ENCODE results near the gene S100A12. TPM values are rescaled to one million over a fixed set of nuclear protein-coding genes. Genes with fewer than 3 reads are reported as not detected.

The S100A12 gene
- total and polyA plus RNA-seq, 10 donors = 126 to 1,354 (median 265) TPM

DNA sequence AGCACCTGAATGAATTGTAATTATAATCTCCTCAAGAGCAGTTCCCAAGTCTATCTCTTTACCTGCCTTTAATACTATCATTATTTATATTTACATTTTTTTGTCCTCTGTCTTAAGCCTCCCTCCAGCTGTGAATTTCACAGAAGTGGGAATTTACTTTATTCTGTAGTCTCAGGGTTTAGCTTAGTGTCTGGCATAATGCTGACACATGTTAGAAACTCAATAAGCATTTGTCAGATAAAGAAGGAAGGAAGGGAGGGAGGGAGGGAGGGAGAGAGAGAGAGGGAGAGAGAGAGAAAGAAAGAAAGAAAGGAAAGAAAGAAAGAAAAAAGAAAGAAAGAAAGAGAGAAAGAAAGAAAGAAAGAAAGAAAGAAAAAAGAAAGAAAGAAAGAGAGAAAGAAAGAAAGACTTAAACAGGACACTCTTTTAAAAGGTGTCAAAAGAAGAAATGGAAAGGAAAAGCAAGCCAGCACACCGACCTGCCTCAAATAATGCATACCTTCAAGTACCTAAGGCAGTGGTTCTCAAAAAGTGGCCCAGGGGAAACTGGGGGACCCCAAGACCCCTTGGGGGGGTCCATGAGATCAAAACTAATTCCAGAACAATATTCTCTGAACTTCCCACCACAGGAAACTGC is 25.0 kb downstream of the S100A12 start:
- TF ChIP-seq POLR2A (IDR thresholded peaks at IDR 0.05) (no peak), POLR2AphosphoS5 (IDR thresholded peaks at IDR 0.05) (no peak)
- TF ChIP-seq, protein P1, sequence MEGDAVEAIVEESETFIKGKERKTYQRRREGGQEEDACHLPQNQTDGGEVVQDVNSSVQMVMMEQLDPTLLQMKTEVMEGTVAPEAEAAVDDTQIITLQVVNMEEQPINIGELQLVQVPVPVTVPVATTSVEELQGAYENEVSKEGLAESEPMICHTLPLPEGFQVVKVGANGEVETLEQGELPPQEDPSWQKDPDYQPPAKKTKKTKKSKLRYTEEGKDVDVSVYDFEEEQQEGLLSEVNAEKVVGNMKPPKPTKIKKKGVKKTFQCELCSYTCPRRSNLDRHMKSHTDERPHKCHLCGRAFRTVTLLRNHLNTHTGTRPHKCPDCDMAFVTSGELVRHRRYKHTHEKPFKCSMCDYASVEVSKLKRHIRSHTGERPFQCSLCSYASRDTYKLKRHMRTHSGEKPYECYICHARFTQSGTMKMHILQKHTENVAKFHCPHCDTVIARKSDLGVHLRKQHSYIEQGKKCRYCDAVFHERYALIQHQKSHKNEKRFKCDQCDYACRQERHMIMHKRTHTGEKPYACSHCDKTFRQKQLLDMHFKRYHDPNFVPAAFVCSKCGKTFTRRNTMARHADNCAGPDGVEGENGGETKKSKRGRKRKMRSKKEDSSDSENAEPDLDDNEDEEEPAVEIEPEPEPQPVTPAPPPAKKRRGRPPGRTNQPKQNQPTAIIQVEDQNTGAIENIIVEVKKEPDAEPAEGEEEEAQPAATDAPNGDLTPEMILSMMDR (IDR thresholded peaks at IDR 0.05 in 8 of 11, conservative IDR thresholded peaks at IDR 0.05 in 3 of 11) = no peak
- peaks cover 0 to 90% (median 11%) of the 10 kb centered on the region in 7 donors for H3K27me3 ChIP-seq (replicated peaks in 1 of 7)
- DNase-seq = no peak
- intact Hi-C loops (cut with DNase I; ENCODE audit: low total_unique reads) = loop anchor here (5.0 to 10.0 kb wide), 2 partner anchors 147 to 214 kb away; partner anchors contain the start of gene S100A2
- no peak overlapping the region for H3K4me3 ChIP-seq
- H3K9me3 ChIP-seq = no peaks in the 10 kb centered on the region
- no peak overlapping the region for H3K27ac ChIP-seq
- WGBS, 5 donors = 21 to 41% (median 32%) methylated on average over 1 of the region's 1 CpG
- H3K36me3 ChIP-seq = no peaks in the 10 kb centered on the region
- H3K4me1 ChIP-seq = peaks cover 0 to 39% (median 12%) of the 10 kb centered on the region in 6 donors

GRCh38 chr1:153349363-153350320 is 25.8 kb downstream of the S100A12 start:
- DNase-seq = no peak
- H3K4me3 ChIP-seq = no peak overlapping the region
- TF ChIP-seq POLR2AphosphoS5 (IDR thresholded peaks at IDR 0.05) (no peak), POLR2A (IDR thresholded peaks at IDR 0.05) (no peak)
- TF ChIP-seq, protein P1 (IDR thresholded peaks at IDR 0.05 in 8 of 11, conservative IDR thresholded peaks at IDR 0.05 in 3 of 11) = no peak
- no peaks in the 10 kb centered on the region for H3K36me3 ChIP-seq
- intact Hi-C loops (cut with DNase I; ENCODE audit: low total_unique reads) = loop anchor here (5.0 to 10.0 kb wide), 2 partner anchors 148 to 215 kb away; partner anchors contain the start of gene S100A2
- peaks cover 0 to 94% (median 11%) of the 10 kb centered on the region in 7 donors for H3K27me3 ChIP-seq (replicated peaks in 1 of 7)
- H3K27ac ChIP-seq = no peak overlapping the region
- H3K4me1 ChIP-seq = peaks cover 0 to 39% (median 19%) of the 10 kb centered on the region in 6 donors
- WGBS, 5 donors = 63 to 84% (median 66%) methylated on average over 16 to 17 of the region's 17 CpGs
- no peaks in the 10 kb centered on the region for H3K9me3 ChIP-seq

- 53 to 80% (median 63%) methylated on average over 8 to 10 of the region's 10 CpGs for WGBS, 5 donors
- intact Hi-C loops (cut with DNase I; ENCODE audit: low total_unique reads) = no loop called here
- DNase-seq = no peak
- no peaks in the 10 kb centered on the region for H3K9me3 ChIP-seq
- H3K27ac ChIP-seq = no peak within 1 kb of the TSS
- H3K4me3 ChIP-seq = no peak within 1 kb of the TSS
- TF ChIP-seq POLR2AphosphoS5 (IDR thresholded peaks at IDR 0.05) = no peak
- no peak for TF ChIP-seq POLR2A (IDR thresholded peaks at IDR 0.05)
- TF ChIP-seq, protein P1 (IDR thresholded peaks at IDR 0.05 in 8 of 11, conservative IDR thresholded peaks at IDR 0.05 in 3 of 11) = no peak
- peaks cover 0 to 92% (median 11%) of the 10 kb centered on the region in 7 donors for H3K27me3 ChIP-seq (replicated peaks in 1 of 7)
- H3K36me3 ChIP-seq = no peaks in the 10 kb centered on the region
- peaks cover 0 to 44% (median 22%) of the 10 kb centered on the region in 6 donors for H3K4me1 ChIP-seq
Observed at GRCh38 chr1:153348511-153349362, 26.7 kb downstream of the S100A12 start, which contains the start of gene PGLYRP4. Gene PGLYRP4, minus strand, starts transcription at chr1:153348841. Its CDS starts 909 bp downstream, at chr1:153347932.
